SK-N-SH treated with all-trans-retinoic acid at 6 μM for 48 hours (cell line): ENCODE data around the gene SLC6A6.

Experiments
- ATAC-seq: fragments of 200-7000 bp; cut with Tn5 transposase; 3 replicates; pipeline ENCODE4 v1.9.1; 2020; ENCODE audit warnings: mild to moderate bottlenecking, moderate library complexity
- ARNTL ChIP-seq: fragments of 450-650 bp; formaldehyde crosslinking; IDR thresholded peaks from 2 replicates; pipeline ENCODE4 v1.5.0; 2020; ENCODE audit warnings: low read depth, mild to moderate bottlenecking, moderate library complexity, borderline replicate concordance
- BACH2 ChIP-seq: fragments of 250-450 bp; sonication (Bioruptor Pico); IDR thresholded peaks from 2 replicates; pipeline ENCODE4 v1.9.0; 2021; ENCODE audit warnings: mild to moderate bottlenecking, borderline replicate concordance
- CSDC2 ChIP-seq: fragments of 250-450 bp; sonication (Bioruptor Pico); IDR thresholded peaks from 2 replicates; pipeline ENCODE4 v1.5.0; 2020; ENCODE audit warnings: mild to moderate bottlenecking, moderate library complexity
- ESRRG ChIP-seq: fragments of 250-450 bp; sonication (Bioruptor Pico); IDR thresholded peaks from 2 replicates; pipeline ENCODE4 v1.6.1; 2021; ENCODE audit warnings: mild to moderate bottlenecking
- GLIS3 ChIP-seq: fragments of 250-450 bp; sonication (Bioruptor Pico); IDR thresholded peaks from 2 replicates; pipeline ENCODE4 v1.5.0; 2020; ENCODE audit warnings: mild to moderate bottlenecking, moderate library complexity
- ISL1 ChIP-seq: fragments of 250-450 bp; sonication (Bioruptor Pico); IDR thresholded peaks from 2 replicates; pipeline ENCODE4 v2.1.2; 2022; ENCODE audit warnings: mild to moderate bottlenecking, moderate library complexity
- PPARA ChIP-seq: fragments of 250-450 bp; sonication (Bioruptor Pico); IDR thresholded peaks from 2 replicates; pipeline ENCODE4 v1.5.0; 2020; ENCODE audit warnings: mild to moderate bottlenecking, borderline replicate concordance
- RARB ChIP-seq: fragments of 250-450 bp; sonication (Bioruptor Pico); IDR thresholded peaks from 2 replicates; pipeline ENCODE4 v1.8.0; 2021; ENCODE audit warnings: mild to moderate bottlenecking, moderate library complexity
- SNAI2 ChIP-seq: fragments of 250-450 bp; sonication (Bioruptor Pico); IDR thresholded peaks from 2 replicates; pipeline ENCODE4 v1.5.0; 2020; ENCODE audit warnings: mild to moderate bottlenecking, moderate library complexity
- TCF4 ChIP-seq: fragments of 250-450 bp; sonication (Bioruptor Pico); IDR thresholded peaks from 2 replicates; pipeline ENCODE4 v1.8.0; 2021; ENCODE audit warnings: mild to moderate bottlenecking, moderate library complexity, borderline replicate concordance
- TOX ChIP-seq: fragments of 250-450 bp; sonication (Bioruptor Pico); IDR thresholded peaks from 2 replicates; pipeline ENCODE4 v1.8.0; 2021; ENCODE audit warnings: mild to moderate bottlenecking, moderate library complexity, borderline replicate concordance
- ZFP3 ChIP-seq: fragments of 250-450 bp; sonication (Bioruptor Pico); IDR thresholded peaks from 2 replicates; pipeline ENCODE4 v1.5.0; 2020; ENCODE audit warnings: mild to moderate bottlenecking, moderate library complexity
- ZFP30 ChIP-seq: fragments of 450-650 bp; formaldehyde crosslinking; IDR thresholded peaks from 2 replicates; pipeline ENCODE4 v1.5.0; 2022; ENCODE audit warnings: mild to moderate bottlenecking, moderate library complexity
- ZNF565 ChIP-seq: fragments of 450-650 bp; formaldehyde crosslinking; conservative IDR thresholded peaks from 2 replicates; pipeline ENCODE4 v1.5.0; 2020; ENCODE audit warnings: low read depth, mild to moderate bottlenecking, moderate library complexity
- ZNF70 ChIP-seq: fragments of 450-650 bp; formaldehyde crosslinking; IDR thresholded peaks from 2 replicates; pipeline ENCODE4 v1.5.0; 2020; ENCODE audit warnings: mild to moderate bottlenecking, moderate library complexity
- ZNF8 ChIP-seq: fragments of 450-650 bp; formaldehyde crosslinking; IDR thresholded peaks from 2 replicates; pipeline ENCODE4 v1.5.0; 2020; ENCODE audit warnings: mild to moderate bottlenecking, moderate library complexity
- TF ChIP-seq, protein P1 (sequence below): fragments of 250-450 bp; sonication (Bioruptor Pico); IDR thresholded peaks from 2 replicates; pipeline ENCODE4 v1.5.0; 2020; ENCODE audit warnings: mild to moderate bottlenecking, moderate library complexity
- TF ChIP-seq, protein P2 (sequence below): fragments of 250-450 bp; sonication (Bioruptor Pico); IDR thresholded peaks from 2 replicates; pipeline ENCODE4 v1.5.1; 2020; ENCODE audit warnings: low read depth, mild to moderate bottlenecking, moderate library complexity
- TF ChIP-seq, protein P3 (sequence below): fragments of 250-450 bp; sonication (Bioruptor Pico); IDR thresholded peaks from 2 replicates; pipeline ENCODE4 v1.5.1; 2021; ENCODE audit warnings: mild to moderate bottlenecking, moderate library complexity
- TF ChIP-seq, protein P4 (sequence below): fragments of 250-450 bp; sonication (Bioruptor Pico); IDR thresholded peaks from 2 replicates; pipeline ENCODE4 v1.8.0; 2021; ENCODE audit warnings: low read depth, mild to moderate bottlenecking, moderate library complexity, borderline replicate concordance
- TF ChIP-seq, protein P5 (sequence below): fragments of 250-450 bp; sonication (Bioruptor Pico); IDR thresholded peaks from 2 replicates; pipeline ENCODE4 v1.8.0; 2020; ENCODE audit warnings: mild to moderate bottlenecking, moderate library complexity, borderline replicate concordance

SLC6A6 gene

DNA sequence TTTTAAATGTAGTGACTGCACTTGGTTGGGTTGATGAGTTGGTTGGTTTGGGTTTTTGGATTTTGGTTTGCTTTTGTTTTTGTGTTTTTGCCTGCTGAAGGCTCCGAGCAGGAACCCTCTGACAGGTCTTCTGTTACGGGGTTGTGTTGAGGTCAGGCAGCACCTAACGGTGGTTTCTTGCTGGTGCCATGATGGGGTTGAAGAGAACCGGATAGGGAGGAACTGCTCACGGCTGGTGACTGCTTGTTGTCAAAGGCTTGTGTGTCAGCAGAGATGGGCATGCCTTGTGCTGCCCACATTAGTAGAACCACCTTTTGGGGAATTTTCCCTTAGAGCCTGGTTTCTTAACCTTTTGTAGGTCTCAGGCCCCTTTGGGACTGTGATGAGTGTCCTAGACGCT, 42.0 kb downstream of the SLC6A6 start:
- TF ChIP-seq BACH2: no peak
- no peak for TF ChIP-seq PPARA
- TF ChIP-seq, protein P1, sequence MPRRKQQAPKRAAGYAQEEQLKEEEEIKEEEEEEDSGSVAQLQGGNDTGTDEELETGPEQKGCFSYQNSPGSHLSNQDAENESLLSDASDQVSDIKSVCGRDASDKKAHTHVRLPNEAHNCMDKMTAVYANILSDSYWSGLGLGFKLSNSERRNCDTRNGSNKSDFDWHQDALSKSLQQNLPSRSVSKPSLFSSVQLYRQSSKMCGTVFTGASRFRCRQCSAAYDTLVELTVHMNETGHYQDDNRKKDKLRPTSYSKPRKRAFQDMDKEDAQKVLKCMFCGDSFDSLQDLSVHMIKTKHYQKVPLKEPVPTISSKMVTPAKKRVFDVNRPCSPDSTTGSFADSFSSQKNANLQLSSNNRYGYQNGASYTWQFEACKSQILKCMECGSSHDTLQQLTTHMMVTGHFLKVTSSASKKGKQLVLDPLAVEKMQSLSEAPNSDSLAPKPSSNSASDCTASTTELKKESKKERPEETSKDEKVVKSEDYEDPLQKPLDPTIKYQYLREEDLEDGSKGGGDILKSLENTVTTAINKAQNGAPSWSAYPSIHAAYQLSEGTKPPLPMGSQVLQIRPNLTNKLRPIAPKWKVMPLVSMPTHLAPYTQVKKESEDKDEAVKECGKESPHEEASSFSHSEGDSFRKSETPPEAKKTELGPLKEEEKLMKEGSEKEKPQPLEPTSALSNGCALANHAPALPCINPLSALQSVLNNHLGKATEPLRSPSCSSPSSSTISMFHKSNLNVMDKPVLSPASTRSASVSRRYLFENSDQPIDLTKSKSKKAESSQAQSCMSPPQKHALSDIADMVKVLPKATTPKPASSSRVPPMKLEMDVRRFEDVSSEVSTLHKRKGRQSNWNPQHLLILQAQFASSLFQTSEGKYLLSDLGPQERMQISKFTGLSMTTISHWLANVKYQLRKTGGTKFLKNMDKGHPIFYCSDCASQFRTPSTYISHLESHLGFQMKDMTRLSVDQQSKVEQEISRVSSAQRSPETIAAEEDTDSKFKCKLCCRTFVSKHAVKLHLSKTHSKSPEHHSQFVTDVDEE (CRISPR knock-in tag): no peak
- TF ChIP-seq ZFP3: no peak
- no peak for TF ChIP-seq ZNF70 (CRISPR knock-in tag)
- no peak for TF ChIP-seq ESRRG (CRISPR knock-in tag)
- TF ChIP-seq ZNF8 (CRISPR knock-in tag): no peak
- TF ChIP-seq, protein P2, sequence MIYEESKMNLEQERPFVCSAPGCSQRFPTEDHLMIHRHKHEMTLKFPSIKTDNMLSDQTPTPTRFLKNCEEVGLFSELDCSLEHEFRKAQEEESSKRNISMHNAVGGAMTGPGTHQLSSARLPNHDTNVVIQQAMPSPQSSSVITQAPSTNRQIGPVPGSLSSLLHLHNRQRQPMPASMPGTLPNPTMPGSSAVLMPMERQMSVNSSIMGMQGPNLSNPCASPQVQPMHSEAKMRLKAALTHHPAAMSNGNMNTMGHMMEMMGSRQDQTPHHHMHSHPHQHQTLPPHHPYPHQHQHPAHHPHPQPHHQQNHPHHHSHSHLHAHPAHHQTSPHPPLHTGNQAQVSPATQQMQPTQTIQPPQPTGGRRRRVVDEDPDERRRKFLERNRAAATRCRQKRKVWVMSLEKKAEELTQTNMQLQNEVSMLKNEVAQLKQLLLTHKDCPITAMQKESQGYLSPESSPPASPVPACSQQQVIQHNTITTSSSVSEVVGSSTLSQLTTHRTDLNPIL (CRISPR knock-in tag): no peak
- TF ChIP-seq ARNTL: no peak
- no peak for TF ChIP-seq SNAI2 (CRISPR knock-in tag)
- TF ChIP-seq TOX (CRISPR knock-in tag): no peak
- no peak for TF ChIP-seq ZFP30
- no peak for TF ChIP-seq ISL1 (CRISPR knock-in tag)
- TF ChIP-seq ZNF565 (CRISPR knock-in tag): no peak
- TF ChIP-seq, protein P3, sequence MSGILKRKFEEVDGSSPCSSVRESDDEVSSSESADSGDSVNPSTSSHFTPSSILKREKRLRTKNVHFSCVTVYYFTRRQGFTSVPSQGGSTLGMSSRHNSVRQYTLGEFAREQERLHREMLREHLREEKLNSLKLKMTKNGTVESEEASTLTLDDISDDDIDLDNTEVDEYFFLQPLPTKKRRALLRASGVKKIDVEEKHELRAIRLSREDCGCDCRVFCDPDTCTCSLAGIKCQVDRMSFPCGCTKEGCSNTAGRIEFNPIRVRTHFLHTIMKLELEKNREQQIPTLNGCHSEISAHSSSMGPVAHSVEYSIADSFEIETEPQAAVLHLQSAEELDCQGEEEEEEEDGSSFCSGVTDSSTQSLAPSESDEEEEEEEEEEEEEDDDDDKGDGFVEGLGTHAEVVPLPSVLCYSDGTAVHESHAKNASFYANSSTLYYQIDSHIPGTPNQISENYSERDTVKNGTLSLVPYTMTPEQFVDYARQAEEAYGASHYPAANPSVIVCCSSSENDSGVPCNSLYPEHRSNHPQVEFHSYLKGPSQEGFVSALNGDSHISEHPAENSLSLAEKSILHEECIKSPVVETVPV: no peak
- TF ChIP-seq TCF4: no peak
- TF ChIP-seq CSDC2: no peak
- TF ChIP-seq RARB (CRISPR knock-in tag): no peak
- TF ChIP-seq, protein P4, sequence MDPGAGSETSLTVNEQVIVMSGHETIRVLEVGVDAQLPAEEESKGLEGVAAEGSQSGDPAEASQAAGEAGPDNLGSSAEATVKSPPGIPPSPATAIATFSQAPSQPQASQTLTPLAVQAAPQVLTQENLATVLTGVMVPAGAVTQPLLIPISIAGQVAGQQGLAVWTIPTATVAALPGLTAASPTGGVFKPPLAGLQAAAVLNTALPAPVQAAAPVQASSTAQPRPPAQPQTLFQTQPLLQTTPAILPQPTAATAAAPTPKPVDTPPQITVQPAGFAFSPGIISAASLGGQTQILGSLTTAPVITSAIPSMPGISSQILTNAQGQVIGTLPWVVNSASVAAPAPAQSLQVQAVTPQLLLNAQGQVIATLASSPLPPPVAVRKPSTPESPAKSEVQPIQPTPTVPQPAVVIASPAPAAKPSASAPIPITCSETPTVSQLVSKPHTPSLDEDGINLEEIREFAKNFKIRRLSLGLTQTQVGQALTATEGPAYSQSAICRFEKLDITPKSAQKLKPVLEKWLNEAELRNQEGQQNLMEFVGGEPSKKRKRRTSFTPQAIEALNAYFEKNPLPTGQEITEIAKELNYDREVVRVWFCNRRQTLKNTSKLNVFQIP (CRISPR knock-in tag): no peak
- TF ChIP-seq, protein P5, sequence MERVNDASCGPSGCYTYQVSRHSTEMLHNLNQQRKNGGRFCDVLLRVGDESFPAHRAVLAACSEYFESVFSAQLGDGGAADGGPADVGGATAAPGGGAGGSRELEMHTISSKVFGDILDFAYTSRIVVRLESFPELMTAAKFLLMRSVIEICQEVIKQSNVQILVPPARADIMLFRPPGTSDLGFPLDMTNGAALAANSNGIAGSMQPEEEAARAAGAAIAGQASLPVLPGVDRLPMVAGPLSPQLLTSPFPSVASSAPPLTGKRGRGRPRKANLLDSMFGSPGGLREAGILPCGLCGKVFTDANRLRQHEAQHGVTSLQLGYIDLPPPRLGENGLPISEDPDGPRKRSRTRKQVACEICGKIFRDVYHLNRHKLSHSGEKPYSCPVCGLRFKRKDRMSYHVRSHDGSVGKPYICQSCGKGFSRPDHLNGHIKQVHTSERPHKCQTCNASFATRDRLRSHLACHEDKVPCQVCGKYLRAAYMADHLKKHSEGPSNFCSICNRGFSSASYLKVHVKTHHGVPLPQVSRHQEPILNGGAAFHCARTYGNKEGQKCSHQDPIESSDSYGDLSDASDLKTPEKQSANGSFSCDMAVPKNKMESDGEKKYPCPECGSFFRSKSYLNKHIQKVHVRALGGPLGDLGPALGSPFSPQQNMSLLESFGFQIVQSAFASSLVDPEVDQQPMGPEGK (CRISPR knock-in tag): no peak
- ATAC-seq: no peak

DNA sequence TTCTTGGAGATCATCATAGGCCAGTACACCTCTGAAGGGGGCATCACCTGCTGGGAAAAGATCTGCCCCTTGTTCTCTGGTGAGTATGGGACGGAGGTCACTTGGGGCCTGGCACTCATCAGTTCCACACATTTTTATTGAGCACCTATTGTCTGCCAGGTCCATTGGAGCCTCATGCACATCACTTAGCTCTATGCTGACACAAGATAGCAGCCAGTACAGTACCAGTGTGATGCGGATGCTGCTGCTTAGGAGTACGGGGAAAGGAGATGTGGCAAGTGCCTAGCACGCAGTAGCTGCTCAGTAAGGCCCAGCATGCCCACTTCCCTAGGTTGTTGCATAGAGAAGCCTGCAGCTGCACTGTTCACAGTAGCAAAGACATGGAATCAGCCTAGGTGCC, 43.4 kb downstream of the SLC6A6 start:
- no peak for TF ChIP-seq GLIS3 (CRISPR knock-in tag)
- no peak for TF ChIP-seq ZNF8 (CRISPR knock-in tag)
- TF ChIP-seq, protein P5 (CRISPR knock-in tag): no peak
- no peak for TF ChIP-seq ISL1 (CRISPR knock-in tag)
- no peak for TF ChIP-seq ESRRG (CRISPR knock-in tag)
- TF ChIP-seq, protein P2 (CRISPR knock-in tag): no peak
- no peak for TF ChIP-seq ZFP3
- TF ChIP-seq TCF4: no peak
- no peak for TF ChIP-seq BACH2
- TF ChIP-seq TOX (CRISPR knock-in tag): no peak
- TF ChIP-seq, protein P1 (CRISPR knock-in tag): no peak
- no peak for TF ChIP-seq ZNF70 (CRISPR knock-in tag)
- TF ChIP-seq, protein P3: no peak
- no peak for TF ChIP-seq ZFP30

More for the DNA sequence above, 43.4 kb downstream of the SLC6A6 start:
- no peak for ATAC-seq
